NB4 (cell line): ENCODE results near the gene EDIL3.

Experiments used
- DNase-seq: peaks from one replicate; pipeline ENCODE4 v3.0.0; 2010; ENCODE audit warnings: low read depth
- H3K4me3 ChIP-seq: one replicate; pipeline ENCODE4 v1.5.1; 2011; ENCODE audit warnings: mild to moderate bottlenecking, low read depth, low read length, moderate library complexity
- MYC ChIP-seq: IDR thresholded peaks from 2 replicates; pipeline ENCODE4 v1.6.1; 2011; ENCODE audit warnings: low read depth, low read length
- POLR2A ChIP-seq: IDR thresholded peaks from 2 replicates; pipeline ENCODE4 v1.6.1; 2011; ENCODE audit warnings: mild to moderate bottlenecking; ENCODE audit not compliant: insufficient read length; ENCODE audit errors: extremely low read depth
- TF ChIP-seq, protein P1 (sequence below): IDR thresholded peaks from one replicate; pipeline ENCODE4 v1.5.1; 2012; ENCODE audit warnings: low read depth, low read length
- TF ChIP-seq, protein P2 (sequence below): IDR thresholded peaks from 2 replicates; pipeline ENCODE4 v1.6.1; 2011; ENCODE audit warnings: low read depth, low read length

Gene EDIL3

DNA sequence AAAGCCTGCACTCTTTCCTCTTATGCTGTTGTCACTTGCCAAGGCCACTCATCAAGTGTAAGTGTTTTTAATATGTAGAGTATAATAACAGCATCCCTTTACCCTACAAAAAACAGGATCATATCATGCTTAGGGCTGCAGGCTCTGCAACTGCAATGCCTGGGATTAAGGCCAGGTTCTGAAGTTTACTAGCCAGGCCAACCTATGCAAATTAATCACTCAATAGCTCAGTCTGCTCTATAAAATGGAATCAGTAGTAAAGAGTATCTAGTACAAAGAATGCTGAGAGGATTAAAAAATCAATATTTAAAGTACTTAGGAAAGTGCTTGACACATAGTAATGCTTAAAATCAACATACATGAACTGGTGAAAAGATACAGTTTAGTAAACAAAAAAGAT is 253.3 kb downstream of the EDIL3 start:
- H3K4me3 ChIP-seq, result no peak overlapping the region
- TF ChIP-seq, protein P1, sequence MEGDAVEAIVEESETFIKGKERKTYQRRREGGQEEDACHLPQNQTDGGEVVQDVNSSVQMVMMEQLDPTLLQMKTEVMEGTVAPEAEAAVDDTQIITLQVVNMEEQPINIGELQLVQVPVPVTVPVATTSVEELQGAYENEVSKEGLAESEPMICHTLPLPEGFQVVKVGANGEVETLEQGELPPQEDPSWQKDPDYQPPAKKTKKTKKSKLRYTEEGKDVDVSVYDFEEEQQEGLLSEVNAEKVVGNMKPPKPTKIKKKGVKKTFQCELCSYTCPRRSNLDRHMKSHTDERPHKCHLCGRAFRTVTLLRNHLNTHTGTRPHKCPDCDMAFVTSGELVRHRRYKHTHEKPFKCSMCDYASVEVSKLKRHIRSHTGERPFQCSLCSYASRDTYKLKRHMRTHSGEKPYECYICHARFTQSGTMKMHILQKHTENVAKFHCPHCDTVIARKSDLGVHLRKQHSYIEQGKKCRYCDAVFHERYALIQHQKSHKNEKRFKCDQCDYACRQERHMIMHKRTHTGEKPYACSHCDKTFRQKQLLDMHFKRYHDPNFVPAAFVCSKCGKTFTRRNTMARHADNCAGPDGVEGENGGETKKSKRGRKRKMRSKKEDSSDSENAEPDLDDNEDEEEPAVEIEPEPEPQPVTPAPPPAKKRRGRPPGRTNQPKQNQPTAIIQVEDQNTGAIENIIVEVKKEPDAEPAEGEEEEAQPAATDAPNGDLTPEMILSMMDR, result no peak
- TF ChIP-seq POLR2A (no peak), MYC (no peak)
- TF ChIP-seq, protein P2, sequence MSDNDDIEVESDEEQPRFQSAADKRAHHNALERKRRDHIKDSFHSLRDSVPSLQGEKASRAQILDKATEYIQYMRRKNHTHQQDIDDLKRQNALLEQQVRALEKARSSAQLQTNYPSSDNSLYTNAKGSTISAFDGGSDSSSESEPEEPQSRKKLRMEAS, result no peak
- no peak for DNase-seq

DNA sequence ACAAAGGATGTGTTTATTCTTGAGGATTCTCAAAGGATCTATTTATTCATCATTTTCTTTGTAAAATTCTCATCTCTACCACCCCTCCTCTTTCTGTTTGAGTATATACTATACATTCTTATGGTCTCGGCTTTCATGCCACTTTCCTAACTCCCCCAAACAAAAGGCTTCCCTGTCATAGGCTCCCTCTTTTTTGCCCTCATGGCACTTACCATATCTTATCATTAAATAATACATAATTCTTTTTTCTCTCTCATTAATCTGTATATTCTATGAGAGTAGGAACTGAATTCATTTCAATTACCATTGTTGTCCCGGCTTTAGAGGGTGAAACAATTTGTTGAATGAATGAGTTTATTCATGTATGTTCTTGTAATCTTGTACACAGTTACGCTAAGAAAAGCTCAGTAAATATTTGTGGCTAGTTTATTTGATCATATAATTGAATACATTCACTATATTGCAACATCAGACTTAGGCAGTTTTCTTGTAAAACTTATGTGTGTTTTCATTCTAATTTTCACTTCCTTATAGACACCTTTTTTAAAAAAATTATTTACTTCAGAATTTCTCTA is 254.6 kb downstream of the EDIL3 start:
- no peak overlapping the region for H3K4me3 ChIP-seq
- TF ChIP-seq, protein P1, result no peak
- no peak for TF ChIP-seq MYC
- no peak for TF ChIP-seq POLR2A
- TF ChIP-seq, protein P2, result no peak
- DNase-seq, result no peak

DNA sequence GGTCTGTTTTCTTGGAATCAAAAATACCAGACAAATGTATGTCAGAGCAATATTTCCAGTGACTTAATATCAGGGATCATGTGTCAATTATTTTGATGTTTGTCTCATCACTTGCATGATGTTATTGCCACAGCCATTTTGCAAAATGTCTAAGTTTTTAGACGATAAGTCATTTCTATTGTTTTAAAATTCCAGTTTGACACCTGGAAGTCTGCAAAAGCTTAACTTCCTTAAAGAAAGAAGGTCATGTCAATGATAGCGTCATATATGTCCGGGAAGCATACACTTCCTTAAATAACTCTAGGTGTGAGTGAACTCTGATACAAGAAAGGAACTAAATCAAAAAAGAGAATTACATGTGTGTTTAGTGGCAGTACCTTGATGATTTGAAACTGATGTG is 259.5 kb downstream of the EDIL3 start:
- DNase-seq, result no peak

DNA sequence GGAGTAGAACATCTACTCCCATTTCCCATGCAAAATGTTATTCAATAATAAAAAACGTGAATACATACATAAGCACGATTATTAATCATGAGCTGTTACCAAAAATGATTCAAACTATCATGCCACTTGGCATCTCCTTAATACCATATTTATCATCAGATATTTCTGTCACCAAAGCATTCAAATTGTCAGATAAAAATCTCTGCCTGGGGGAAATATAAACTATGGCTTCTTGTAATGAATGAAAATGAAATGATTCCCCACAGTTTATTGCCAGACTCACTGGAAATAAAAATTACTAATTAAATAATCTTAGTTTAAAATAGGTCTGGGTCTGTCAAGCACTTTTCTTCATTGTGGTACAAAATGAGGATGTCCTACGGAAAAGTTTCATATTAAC is 265.4 kb downstream of the EDIL3 start:
- no peak overlapping the region for H3K4me3 ChIP-seq
- TF ChIP-seq, protein P1, result no peak
- no peak for TF ChIP-seq MYC
- TF ChIP-seq POLR2A, result no peak
- TF ChIP-seq, protein P2, result no peak
- no peak for DNase-seq

More for the DNA sequence above, 259.5 kb downstream of the EDIL3 start:
- TF ChIP-seq, protein P1, result no peak
- TF ChIP-seq MYC, result no peak
- no peak for TF ChIP-seq POLR2A
- TF ChIP-seq, protein P2, result no peak
- no peak overlapping the region for H3K4me3 ChIP-seq

DNA sequence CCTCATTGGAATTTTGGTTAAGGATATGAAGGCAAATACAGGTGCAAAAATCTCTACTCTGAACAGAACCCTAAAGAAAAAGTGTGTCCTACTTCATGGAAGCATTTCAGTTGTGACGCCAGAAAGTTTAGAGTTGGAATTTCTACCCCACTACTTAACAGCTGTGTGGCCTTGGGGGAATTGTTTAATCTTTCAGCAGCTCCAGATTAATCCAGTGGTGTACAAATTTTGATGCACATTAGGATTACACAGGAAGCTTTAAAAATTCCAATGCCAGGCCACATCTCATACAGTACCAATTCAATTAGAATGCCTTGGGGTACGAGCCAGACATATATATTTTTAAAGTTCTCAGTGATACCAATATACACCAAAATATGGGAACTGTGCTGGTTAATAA is 266.1 kb downstream of the EDIL3 start:
- TF ChIP-seq, protein P2, result no peak
- TF ChIP-seq MYC (no peak), POLR2A (no peak)
- TF ChIP-seq, protein P1, result no peak
- DNase-seq, result no peak
- no peak overlapping the region for H3K4me3 ChIP-seq
